ENCODE measurements around the gene SAMM50. TPM values are rescaled to one million over a fixed set of nuclear protein-coding genes. Genes with fewer than 3 reads are reported as not detected.

Gene SAMM50
- total RNA-seq, 2 donors from 2014 or later, result 10.2 to 20.2 TPM

DNA sequence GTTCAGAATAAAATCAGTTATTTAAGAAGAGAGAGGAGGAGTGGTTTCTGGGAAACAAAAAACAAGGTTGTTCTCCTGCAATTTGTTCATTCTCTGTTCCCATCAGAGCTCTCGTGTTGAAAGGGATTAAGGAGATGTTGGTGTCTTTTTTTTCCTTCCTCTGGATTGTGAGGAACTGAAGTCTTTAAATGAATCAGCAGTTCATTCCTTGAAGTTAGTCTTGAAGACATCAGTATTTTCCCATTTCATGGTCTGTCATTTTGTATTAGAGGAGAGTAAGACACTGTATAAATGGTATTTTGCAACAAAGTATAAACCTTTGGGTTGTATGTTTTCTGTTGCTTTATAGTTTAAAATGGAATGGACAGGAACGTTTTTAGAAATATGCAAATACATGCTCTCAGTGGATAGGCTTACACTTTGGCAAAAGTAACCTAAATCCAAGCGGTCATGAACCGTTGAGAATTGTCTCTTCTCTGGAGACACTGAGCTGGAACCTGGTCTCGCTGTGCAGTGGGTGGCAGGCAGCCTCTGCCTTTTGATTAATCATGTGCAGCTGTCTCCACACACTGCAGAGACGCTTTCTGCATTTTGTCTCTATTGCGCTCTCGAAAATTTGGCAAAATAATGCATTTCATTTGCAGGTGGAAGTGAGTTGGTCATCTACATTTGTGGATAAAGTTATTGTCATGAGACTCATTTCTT lies 33.0 kb downstream of the SAMM50 start:
- ATAC-seq, result no peak
- WGBS, 2 donors, result 77 to 86% methylated on average over 8 of the region's 8 CpGs
- H3K36me3 ChIP-seq (replicated peaks in 1 of 2; ENCODE audit: insufficient read depth in 1 of 2, low read depth in 2 of 2), result peaks cover 0 to 22% of the 10 kb centered on the region in 2 donors

DNA sequence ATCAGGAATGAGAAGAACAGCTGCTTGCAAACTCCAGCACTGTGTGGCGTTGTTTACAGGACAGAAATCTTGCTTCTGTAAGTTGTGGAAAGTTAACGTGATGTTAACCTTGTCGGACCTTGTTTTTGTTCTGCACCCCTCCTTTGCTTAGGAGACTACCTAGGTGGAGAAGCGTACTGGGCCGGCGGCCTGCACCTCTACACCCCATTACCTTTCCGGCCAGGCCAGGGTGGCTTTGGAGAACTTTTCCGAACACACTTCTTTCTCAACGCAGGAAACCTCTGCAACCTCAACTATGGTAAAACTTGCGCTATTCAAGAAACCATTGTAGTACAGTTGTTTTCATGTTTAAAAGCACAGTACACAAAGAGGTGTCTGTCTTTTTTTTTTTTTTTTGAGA lies 33.7 kb downstream of the SAMM50 start:
- Histone ChIP-seq H3K4me1 (no peaks in the 10 kb centered on the region), H3K9me3 (no peaks in the 10 kb centered on the region), H3K27me3 (no peaks in the 10 kb centered on the region), H3K36me3 (replicated peaks in 1 of 2; ENCODE audit: insufficient read depth in 1 of 2, low read depth in 2 of 2) (peaks cover 0 to 21% of the 10 kb centered on the region in 2 donors), H3K27ac (no peak overlapping the region), H3K4me3 (no peak overlapping the region)
- TF ChIP-seq CTCF (IDR thresholded peaks at IDR 0.05) (no peak), POLR2A (IDR thresholded peaks at IDR 0.05) (no peak)
- WGBS, 2 donors, result 92 to 94% methylated on average over 10 of the region's 10 CpGs
- intact Hi-C loops (cut with DNase I), result no loop called here
- DNase-seq (no peak), ATAC-seq (no peak)

More for the DNA sequence above, 33.0 kb downstream of the SAMM50 start:
- H3K9me3 ChIP-seq, result no peaks in the 10 kb centered on the region
- H3K27ac ChIP-seq, result no peak overlapping the region
- no peak overlapping the region for H3K4me3 ChIP-seq
- no peak for DNase-seq
- intact Hi-C loops (cut with DNase I), result no loop called here
- no peak for TF ChIP-seq POLR2A (IDR thresholded peaks at IDR 0.05)
- H3K27me3 ChIP-seq, result no peaks in the 10 kb centered on the region
- H3K4me1 ChIP-seq, result no peaks in the 10 kb centered on the region

DNA sequence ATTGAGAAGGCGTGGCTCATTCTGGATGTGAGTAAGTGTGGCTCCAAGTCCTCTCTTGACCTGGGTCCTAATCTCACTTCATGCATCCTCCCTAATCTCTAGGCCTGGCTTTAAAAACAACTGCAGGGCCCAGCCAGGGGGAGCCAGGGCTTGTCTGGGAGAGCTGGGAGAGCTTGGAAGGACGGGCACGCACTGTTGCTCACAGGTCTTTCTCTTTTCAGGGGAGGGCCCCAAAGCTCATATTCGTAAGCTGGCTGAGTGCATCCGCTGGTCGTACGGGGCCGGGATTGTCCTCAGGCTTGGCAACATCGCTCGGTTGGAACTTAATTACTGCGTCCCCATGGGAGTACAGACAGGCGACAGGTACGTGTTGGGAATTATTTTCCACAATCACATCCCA lies 34.8 kb downstream of the SAMM50 start:
- no peaks in the 10 kb centered on the region for H3K4me1 ChIP-seq
- no peak for TF ChIP-seq CTCF (IDR thresholded peaks at IDR 0.05)
- no peak for TF ChIP-seq POLR2A (IDR thresholded peaks at IDR 0.05)
- no peaks in the 10 kb centered on the region for H3K27me3 ChIP-seq
- H3K36me3 ChIP-seq (replicated peaks in 1 of 2; ENCODE audit: insufficient read depth in 1 of 2, low read depth in 2 of 2), result peaks cover 0 to 23% of the 10 kb centered on the region in 2 donors
- no peak overlapping the region for H3K27ac ChIP-seq
- ATAC-seq, result no peak
- DNase-seq, result no peak
- 86 to 88% methylated on average over 12 to 13 of the region's 13 CpGs for WGBS, 2 donors
- H3K4me3 ChIP-seq, result no peak overlapping the region
- intact Hi-C loops (cut with DNase I), result loop anchor here (5.0 kb wide), 1 partner anchor 637 kb away; no protein-coding TSS in a partner anchor
- H3K9me3 ChIP-seq, result no peaks in the 10 kb centered on the region

- intact Hi-C loops (cut with DNase I), result loop anchor here (5.0 kb wide), 1 partner anchor 636 kb away; no protein-coding TSS in a partner anchor
- no peak overlapping the region for H3K27ac ChIP-seq
- no peak overlapping the region for H3K4me3 ChIP-seq
- DNase-seq (no peak), ATAC-seq (no peak)
- H3K4me1 ChIP-seq, result no peaks in the 10 kb centered on the region
- TF ChIP-seq CTCF (IDR thresholded peaks at IDR 0.05) (no peak), POLR2A (IDR thresholded peaks at IDR 0.05) (no peak)
- peaks cover 0 to 19% of the 10 kb centered on the region in 2 donors for H3K36me3 ChIP-seq (replicated peaks in 1 of 2; ENCODE audit: insufficient read depth in 1 of 2, low read depth in 2 of 2)
- no peaks in the 10 kb centered on the region for H3K9me3 ChIP-seq
- WGBS, 2 donors, result 92 to 93% methylated on average over 11 of the region's 11 CpGs
- H3K27me3 ChIP-seq, result no peaks in the 10 kb centered on the region
These were observed 36.2 kb downstream of the SAMM50 start for GRCh38 chr22:43991316-43992020.

- WGBS, 2 donors, result 81 to 87% methylated on average over 8 to 16 of the region's 16 CpGs
- Histone ChIP-seq H3K9me3 (no peaks in the 10 kb centered on the region), H3K36me3 (replicated peaks in 1 of 2; ENCODE audit: insufficient read depth in 1 of 2, low read depth in 2 of 2) (peaks cover 0 to 18% of the 10 kb centered on the region in 2 donors), H3K4me3 (no peak overlapping the region), H3K27me3 (no peaks in the 10 kb centered on the region), H3K4me1 (no peaks in the 10 kb centered on the region), H3K27ac (no peak overlapping the region)
- DNase-seq (no peak), ATAC-seq (no peak)
- intact Hi-C loops (cut with DNase I), result loop anchor here (5.0 kb wide), 1 partner anchor 635 kb away; no protein-coding TSS in a partner anchor
- TF ChIP-seq CTCF (IDR thresholded peaks at IDR 0.05) (no peak), POLR2A (IDR thresholded peaks at IDR 0.05) (no peak)
These were observed 37.1 kb downstream of the SAMM50 start for GRCh38 chr22:43992331-43992821.
